ENCODE results near the gene CCR7. TPM values are rescaled to one million over a fixed set of nuclear protein-coding genes. Genes with fewer than 3 reads are reported as not detected.

The CCR7 gene
- total and polyA plus RNA-seq, 8 donors = 0.07 to 0.82 (median 0.09) TPM; not detected in 3

GRCh38 chr17:40518401-40519088 is 46.7 kb downstream of the CCR7 start:
- no peaks in the 10 kb centered on the region for H3K9me3 ChIP-seq
- DNase-seq = no peak
- ATAC-seq = peak in 3 of 4 donors; percentile 30 to 39 (median 39)
- no peak overlapping the region for H3K4me3 ChIP-seq
- FAIRE-seq = no peak
- H3K27ac ChIP-seq = no peak overlapping the region
- 75 to 78% methylated on average over 5 of the region's 5 CpGs for WGBS, 2 donors
- intact Hi-C loops (cut with DNase I) = no loop called here
- TF ChIP-seq, protein P1, sequence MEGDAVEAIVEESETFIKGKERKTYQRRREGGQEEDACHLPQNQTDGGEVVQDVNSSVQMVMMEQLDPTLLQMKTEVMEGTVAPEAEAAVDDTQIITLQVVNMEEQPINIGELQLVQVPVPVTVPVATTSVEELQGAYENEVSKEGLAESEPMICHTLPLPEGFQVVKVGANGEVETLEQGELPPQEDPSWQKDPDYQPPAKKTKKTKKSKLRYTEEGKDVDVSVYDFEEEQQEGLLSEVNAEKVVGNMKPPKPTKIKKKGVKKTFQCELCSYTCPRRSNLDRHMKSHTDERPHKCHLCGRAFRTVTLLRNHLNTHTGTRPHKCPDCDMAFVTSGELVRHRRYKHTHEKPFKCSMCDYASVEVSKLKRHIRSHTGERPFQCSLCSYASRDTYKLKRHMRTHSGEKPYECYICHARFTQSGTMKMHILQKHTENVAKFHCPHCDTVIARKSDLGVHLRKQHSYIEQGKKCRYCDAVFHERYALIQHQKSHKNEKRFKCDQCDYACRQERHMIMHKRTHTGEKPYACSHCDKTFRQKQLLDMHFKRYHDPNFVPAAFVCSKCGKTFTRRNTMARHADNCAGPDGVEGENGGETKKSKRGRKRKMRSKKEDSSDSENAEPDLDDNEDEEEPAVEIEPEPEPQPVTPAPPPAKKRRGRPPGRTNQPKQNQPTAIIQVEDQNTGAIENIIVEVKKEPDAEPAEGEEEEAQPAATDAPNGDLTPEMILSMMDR (IDR thresholded peaks at IDR 0.05) = no peak
- H3K36me3 ChIP-seq = no peaks in the 10 kb centered on the region
- no peaks in the 10 kb centered on the region for H3K4me1 ChIP-seq
- H3K27me3 ChIP-seq = no peaks in the 10 kb centered on the region

DNA sequence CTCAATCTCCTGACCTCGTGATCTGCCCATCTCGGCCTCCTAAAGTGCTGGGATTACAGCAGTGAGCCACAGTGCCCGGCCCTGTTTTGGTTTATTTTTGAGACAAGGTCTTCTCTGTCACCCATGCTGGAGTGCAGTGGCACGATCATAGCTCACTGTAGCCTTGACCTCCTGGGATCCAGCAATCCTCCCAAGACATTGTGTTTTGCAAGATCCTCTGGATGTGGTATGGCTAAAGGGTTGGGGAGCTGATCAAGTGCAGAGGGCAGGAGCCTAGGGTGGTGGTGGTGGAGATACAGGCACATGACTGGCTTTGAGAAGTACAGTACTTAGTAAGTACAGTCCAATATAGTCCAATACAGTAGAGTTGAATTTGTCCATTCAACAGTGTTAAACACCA is 47.3 kb downstream of the CCR7 start:
- Histone ChIP-seq H3K27ac (no peak overlapping the region), H3K4me3 (no peak overlapping the region), H3K27me3 (no peaks in the 10 kb centered on the region), H3K36me3 (no peaks in the 10 kb centered on the region), H3K9me3 (no peaks in the 10 kb centered on the region), H3K4me1 (no peaks in the 10 kb centered on the region)
- intact Hi-C loops (cut with DNase I) = no loop called here
- 72 to 91% methylated on average over 4 of the region's 4 CpGs for WGBS, 2 donors
- no peak for ATAC-seq
- TF ChIP-seq, protein P1 (IDR thresholded peaks at IDR 0.05) = no peak
- no peak for FAIRE-seq
- DNase-seq = no peak

DNA sequence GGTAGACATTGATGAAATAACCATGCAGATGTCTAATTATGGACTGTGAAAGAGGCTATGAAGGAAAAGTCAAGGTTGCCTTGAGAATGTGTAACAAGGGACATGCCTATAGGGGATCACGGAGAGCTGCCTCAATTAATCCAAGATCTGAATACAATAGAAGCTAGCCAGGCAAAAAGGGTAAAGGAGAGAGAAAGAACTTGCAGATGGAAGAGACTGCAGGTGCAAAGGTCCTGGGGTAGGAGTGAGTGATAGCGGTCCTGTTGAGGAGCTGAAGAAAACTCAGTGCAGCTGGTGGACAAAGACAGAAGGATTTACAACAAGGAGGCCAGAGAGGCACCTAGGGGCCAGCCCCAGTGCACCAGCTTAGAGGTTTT is 48.0 kb downstream of the CCR7 start:
- no peaks in the 10 kb centered on the region for H3K27me3 ChIP-seq
- no peaks in the 10 kb centered on the region for H3K9me3 ChIP-seq
- WGBS, 2 donors = 82 to 96% methylated on average over 2 of the region's 2 CpGs
- H3K27ac ChIP-seq = no peak overlapping the region
- DNase-seq (no peak), ATAC-seq (no peak), FAIRE-seq (no peak)
- intact Hi-C loops (cut with DNase I) = no loop called here
- no peaks in the 10 kb centered on the region for H3K36me3 ChIP-seq
- H3K4me3 ChIP-seq = no peak overlapping the region
- H3K4me1 ChIP-seq = no peaks in the 10 kb centered on the region
- TF ChIP-seq, protein P1 (IDR thresholded peaks at IDR 0.05) = no peak

DNA sequence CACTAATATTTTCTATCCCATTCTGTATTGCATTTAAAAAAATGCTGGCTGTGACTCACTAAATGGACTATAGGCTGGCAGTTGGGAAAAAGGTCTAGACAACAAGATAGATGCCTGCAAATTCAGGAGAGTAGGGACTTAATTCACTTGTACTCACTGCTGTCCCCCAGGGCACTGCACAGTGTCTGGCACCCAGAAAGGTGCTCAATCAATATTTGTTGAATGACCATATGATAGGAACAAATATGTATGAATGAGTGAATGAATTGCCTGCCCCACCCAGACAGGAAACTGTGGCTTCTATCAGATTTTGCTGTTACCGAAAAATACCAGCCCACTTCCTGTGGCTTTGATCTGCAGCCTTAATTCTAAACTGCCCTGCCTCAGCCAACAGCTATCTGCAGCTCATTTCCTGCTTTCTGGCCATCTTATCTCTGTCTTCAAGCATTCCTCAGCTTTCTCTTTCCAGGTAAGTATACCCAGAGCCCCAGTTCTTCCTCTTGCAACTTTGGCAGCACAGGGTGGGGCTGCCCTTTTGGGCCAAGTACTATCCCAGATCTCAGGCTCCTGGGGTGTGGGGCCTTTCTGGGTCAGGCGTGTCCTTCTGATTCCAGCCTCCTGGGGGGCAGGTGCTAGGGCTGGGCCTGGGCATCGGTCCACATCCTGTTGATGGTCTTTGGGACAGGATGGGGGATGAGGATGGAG is 48.5 kb downstream of the CCR7 start:
- H3K27me3 ChIP-seq = no peaks in the 10 kb centered on the region
- H3K4me1 ChIP-seq = no peaks in the 10 kb centered on the region
- ATAC-seq (peak in 2 of 4 donors; percentile 15 to 22), FAIRE-seq (no peak), DNase-seq (no peak)
- H3K9me3 ChIP-seq = no peaks in the 10 kb centered on the region
- H3K4me3 ChIP-seq = no peak overlapping the region
- TF ChIP-seq, protein P1 (IDR thresholded peaks at IDR 0.05) = no peak
- intact Hi-C loops (cut with DNase I) = no loop called here
- no peak overlapping the region for H3K27ac ChIP-seq
- WGBS, 2 donors = 49 to 52% methylated on average over 3 of the region's 3 CpGs
- no peaks in the 10 kb centered on the region for H3K36me3 ChIP-seq

DNA sequence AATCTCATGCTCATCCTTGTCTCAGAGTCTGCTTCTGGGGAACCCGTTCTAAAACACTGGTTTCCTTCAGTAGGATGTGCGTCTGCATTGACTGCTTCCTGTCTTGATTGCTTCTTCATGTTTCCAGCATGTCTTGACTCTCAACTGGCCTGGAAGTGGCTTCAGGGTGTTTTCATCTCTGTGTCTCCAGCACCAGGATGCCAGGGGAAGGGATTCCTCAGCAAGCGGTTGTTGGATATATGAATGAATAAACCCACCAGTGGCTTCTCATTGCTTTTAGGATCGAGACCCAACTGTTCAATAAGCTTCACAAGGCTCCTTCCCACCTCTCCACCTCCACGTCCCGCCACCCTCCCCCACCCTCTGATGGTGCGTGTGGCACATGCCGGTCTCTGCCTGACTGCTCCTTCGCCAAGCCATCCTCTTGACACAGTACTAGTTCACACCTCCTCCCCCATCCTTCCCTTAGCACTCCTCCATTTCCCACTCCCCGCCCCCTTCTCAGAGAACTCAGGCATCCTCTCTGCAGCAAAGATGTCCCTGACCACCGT is 49.7 kb downstream of the CCR7 start:
- TF ChIP-seq, protein P1 (IDR thresholded peaks at IDR 0.05) = no peak
- no peak for DNase-seq
- intact Hi-C loops (cut with DNase I) = no loop called here
- Histone ChIP-seq H3K36me3 (no peaks in the 10 kb centered on the region), H3K27me3 (no peaks in the 10 kb centered on the region), H3K4me3 (no peak overlapping the region), H3K27ac (no peak overlapping the region), H3K4me1 (no peaks in the 10 kb centered on the region), H3K9me3 (no peaks in the 10 kb centered on the region)
- no peak for FAIRE-seq
- WGBS, 2 donors = 56 to 72% methylated on average over 11 of the region's 11 CpGs
- ATAC-seq = no peak

Measured in pancreas (tissue), 10 donors.